GM12872 (cell line): Measurements from ENCODE around the gene DMRT3.

Experiments used
- CTCF ChIP-seq: IDR thresholded peaks from 3 replicates; pipeline ENCODE4 v1.5.1; 2011; ENCODE audit warnings: low read depth, mild to moderate bottlenecking, low read length, moderate library complexity; ENCODE audit not compliant: insufficient read depth

The DMRT3 gene

GRCh38 chr9:1007312-1007711 is 30.9 kb downstream of the DMRT3 start:
- TF ChIP-seq CTCF, result no peak

- no peak for TF ChIP-seq CTCF
Measured at GRCh38 chr9:1008216-1008615, 31.8 kb downstream of the DMRT3 start.

GRCh38 chr9:1009101-1009707 is 32.7 kb downstream of the DMRT3 start:
- peak; percentile 99 for TF ChIP-seq CTCF

GRCh38 chr9:1013021-1013420 is 36.6 kb downstream of the DMRT3 start:
- no peak for TF ChIP-seq CTCF

- no peak for TF ChIP-seq CTCF
Measured at GRCh38 chr9:1014225-1014624, 37.8 kb downstream of the DMRT3 start.

GRCh38 chr9:1014640-1015039 is 38.2 kb downstream of the DMRT3 start:
- no peak for TF ChIP-seq CTCF

GRCh38 chr9:1018121-1018520 is 41.7 kb downstream of the DMRT3 start:
- TF ChIP-seq CTCF, result 0 out of 3 replicates have a peak, but pooled peaks have one; percentile 14
